Coronary artery (tissue), 2 donors: Measurements from ENCODE around the gene DCPS.
A peak's percentile ranks its signal among the peaks of the same experiment; 100 is the strongest.
"Not testable (repeated sequence)": the region's sequence is repeated elsewhere in the genome, so short reads cannot be mapped to it uniquely, and the experiment has no call there.

Source experiments
- DNase-seq: peaks from one replicate; pipeline ENCODE4 v3.0.0-alpha.2; 2017; ENCODE audit warnings: low spot score
- H3K27ac ChIP-seq, 2 donors: fragments of 200-600 bp; sonication (generic); one replicate each; pipeline ENCODE4 v1.5.1; 2016 to 2019
- H3K4me3 ChIP-seq: fragments of 200-600 bp; sonication (generic); 2 replicates; pipeline ENCODE4 v1.5.1; 2016; ENCODE audit warnings: mild to moderate bottlenecking, moderate library complexity
- CTCF ChIP-seq: fragments of 200-600 bp; sonication (generic); IDR thresholded peaks from one replicate; pipeline ENCODE4 v1.5.1; 2019; ENCODE audit warnings: antibody characterized with exemption

The DCPS gene

GRCh38 chr11:126361400-126361799, 57.5 kb downstream of the DCPS start:
- no peak for TF ChIP-seq CTCF
- DNase-seq = no peak
- Histone ChIP-seq H3K4me3 (no peak overlapping the region), H3K27ac (no peak overlapping the region)

- H3K27ac ChIP-seq = peak overlapping the region in 1 of 2 donors; percentile 48
- no peak for DNase-seq
- no peak overlapping the region for H3K4me3 ChIP-seq
- TF ChIP-seq CTCF = no peak
Observed at GRCh38 chr11:126362879-126363655, 59.2 kb downstream of the DCPS start.

GRCh38 chr11:126363706-126364248, 59.9 kb downstream of the DCPS start:
- DNase-seq = no peak

GRCh38 chr11:126364735-126365134, 60.9 kb downstream of the DCPS start:
- not testable (repeated sequence) for H3K4me3 ChIP-seq, H3K27ac ChIP-seq, DNase-seq

More at GRCh38 chr11:126363706-126364248, 59.9 kb downstream of the DCPS start:
- no peak overlapping the region for H3K4me3 ChIP-seq
- H3K27ac ChIP-seq = peak overlapping the region in 1 of 2 donors; percentile 48
- no peak for TF ChIP-seq CTCF

GRCh38 chr11:126365508-126365907, 61.6 kb downstream of the DCPS start:
- not testable (repeated sequence) for H3K27ac ChIP-seq, H3K4me3 ChIP-seq, DNase-seq

- no peak overlapping the region for H3K4me3 ChIP-seq
- DNase-seq = no peak
- H3K27ac ChIP-seq = peak overlapping the region in 1 of 2 donors; percentile 20
- no peak for TF ChIP-seq CTCF
Observed at GRCh38 chr11:126366064-126366822, 62.4 kb downstream of the DCPS start.

- DNase-seq, H3K27ac ChIP-seq, H3K4me3 ChIP-seq: not testable (repeated sequence)
Observed at GRCh38 chr11:126366823-126367654, 63.2 kb downstream of the DCPS start.

- H3K4me3 ChIP-seq, DNase-seq, H3K27ac ChIP-seq: not testable (repeated sequence)
Observed at GRCh38 chr11:126367806-126368205, 63.9 kb downstream of the DCPS start.

GRCh38 chr11:126368336-126369119, 64.7 kb downstream of the DCPS start:
- not testable (repeated sequence) for H3K27ac ChIP-seq, DNase-seq, H3K4me3 ChIP-seq
